Fibroblast of lung (primary cell): ENCODE data around the gene SCP2. TPM values are rescaled to one million over a fixed set of nuclear protein-coding genes. Genes with fewer than 3 reads are reported as not detected.
A peak's percentile ranks its signal among the peaks of the same experiment; 100 is the strongest.

ENCODE experiments used
- DNase-seq, 2 donors: peaks; one replicate each; pipeline versions ENCODE4 v3.0.0 to v3.0.0-alpha.2; 2010; ENCODE audit warnings: low read depth in 2 of 2
- H2AFZ ChIP-seq: 2 replicates; pipeline ENCODE4 v1.5.1; 2012; ENCODE audit warnings: low read length, control low read depth, inconsistent platforms
- H3K27ac ChIP-seq: 2 replicates; pipeline ENCODE4 v1.5.1; 2011; ENCODE audit warnings: low read length, control low read depth; ENCODE audit not compliant: insufficient read depth
- H3K27me3 ChIP-seq: 2 replicates; pipeline ENCODE4 v1.5.1; 2011; ENCODE audit warnings: mild to moderate bottlenecking, low read length; ENCODE audit not compliant: control insufficient read depth, insufficient read depth
- H3K36me3 ChIP-seq: 2 replicates; pipeline ENCODE4 v1.5.1; 2011; ENCODE audit warnings: low read length; ENCODE audit not compliant: control insufficient read depth, insufficient read depth
- H3K4me1 ChIP-seq: 2 replicates; pipeline ENCODE4 v1.5.1; 2011; ENCODE audit warnings: low read length; ENCODE audit not compliant: control insufficient read depth, insufficient read depth; ENCODE audit errors: extremely low read depth
- H3K4me2 ChIP-seq: 2 replicates; pipeline ENCODE4 v1.5.1; 2011; ENCODE audit warnings: low read length, control low read depth; ENCODE audit not compliant: insufficient read depth; ENCODE audit errors: extremely low read depth
- H3K4me3 ChIP-seq, 4 experiments: fragments of 200-600 bp in 1 of 4; sonication (generic) in 1 of 4; replicated peaks in 1 of 4; 2 replicates each; pipeline ENCODE4 v1.5.1; 2011 to 2016; ENCODE audit warnings: low read length in 4 of 4, low read depth in 3 of 4, mild to moderate bottlenecking in 3 of 4, control low read depth in 2 of 4, inconsistent platforms in 1 of 4, mixed read lengths in 1 of 4; ENCODE audit not compliant: insufficient read depth in 1 of 4; ENCODE audit errors: control extremely low read depth in 1 of 4
- H3K79me2 ChIP-seq: 2 replicates; pipeline ENCODE4 v1.5.1; 2012; ENCODE audit warnings: mild to moderate bottlenecking, low read length, inconsistent platforms; ENCODE audit not compliant: control insufficient read depth, insufficient read depth
- H3K9ac ChIP-seq: 2 replicates; pipeline ENCODE4 v1.5.1; 2011; ENCODE audit warnings: mild to moderate bottlenecking, low read length, control low read depth; ENCODE audit not compliant: insufficient read depth
- H3K9me3 ChIP-seq: 2 replicates; pipeline ENCODE4 v1.5.1; 2012; ENCODE audit warnings: low read depth, low read length; ENCODE audit not compliant: control insufficient read depth, insufficient read depth
- H4K20me1 ChIP-seq: 2 replicates; pipeline ENCODE4 v1.5.1; 2011; ENCODE audit warnings: low read length; ENCODE audit not compliant: control insufficient read depth, insufficient read depth; ENCODE audit errors: extremely low read depth
- CTCF ChIP-seq, 2 donors: IDR thresholded peaks in 1 of 2; conservative IDR thresholded peaks in 1 of 2; 1 replicate in 1 of 2; 2 replicates in 1 of 2; pipeline ENCODE4 v1.5.1; 2011 to 2012; ENCODE audit warnings: low read length in 2 of 2, control low read depth in 1 of 2, inconsistent platforms in 1 of 2, low read depth in 1 of 2, mild to moderate bottlenecking in 1 of 2
- EZH2 ChIP-seq: IDR thresholded peaks from 2 replicates; pipeline ENCODE4 v1.5.1; 2012; ENCODE audit warnings: low read length, control low read depth, mild to moderate bottlenecking; ENCODE audit errors: missing control alignments
- polyA plus RNA-seq, 2 donors: library from polyadenylated mRNA; depleted of rRNA in 1 of 2; stranded (reverse) in 1 of 2; unstranded in 1 of 2; fragments of >200 nt; gene quantifications; 2 replicates each; pipeline ENCODE4 v1.2.1, GENCODE V29; 2011 to 2012; ENCODE audit warnings: missing spikeins in 1 of 2
- total RNA-seq: library from RNA; depleted of rRNA; stranded (reverse); fragments of >200 nt; gene quantifications from 2 replicates; pipeline ENCODE4 v1.2.1, GENCODE V29; 2014

SCP2 gene
- total and polyA plus RNA-seq, 2 donors (not counting 1 experiment from before 2014, with no cell fraction given) = 222 to 305 TPM

- Histone ChIP-seq H3K4me3 (no peak overlapping the region), H3K27me3 (no peaks in the 10 kb centered on the region), H3K9ac (no peak overlapping the region), H3K4me1 (no peaks in the 10 kb centered on the region), H2AFZ (no peak overlapping the region), H4K20me1 (no peaks in the 10 kb centered on the region), H3K27ac (no peak overlapping the region), H3K9me3 (no peaks in the 10 kb centered on the region), H3K36me3 (peaks cover 11% of the 10 kb centered on the region), H3K4me2 (no peak overlapping the region), H3K79me2 (no peaks in the 10 kb centered on the region)
- DNase-seq = no peak
- TF ChIP-seq CTCF (conservative IDR thresholded peaks at IDR 0.05 in 1 of 2, IDR thresholded peaks at IDR 0.05 in 1 of 2; ENCODE audit: low read depth in 1 of 2, low read length in 2 of 2) (no peak), EZH2 (no peak)
Measured at GRCh38 chr1:53037159-53037558, 110.1 kb downstream of the SCP2 start.

GRCh38 chr1:53038566-53038965, 111.5 kb downstream of the SCP2 start:
- Histone ChIP-seq H3K4me3 (no peak overlapping the region), H3K9ac (no peak overlapping the region), H3K36me3 (peaks cover 11% of the 10 kb centered on the region), H3K27me3 (no peaks in the 10 kb centered on the region), H3K4me1 (peaks cover 5% of the 10 kb centered on the region), H2AFZ (no peak overlapping the region), H3K27ac (no peak overlapping the region), H3K79me2 (no peaks in the 10 kb centered on the region), H4K20me1 (no peaks in the 10 kb centered on the region), H3K4me2 (no peak overlapping the region), H3K9me3 (no peaks in the 10 kb centered on the region)
- no peak for DNase-seq
- TF ChIP-seq EZH2 = no peak
- TF ChIP-seq CTCF (conservative IDR thresholded peaks at IDR 0.05 in 1 of 2, IDR thresholded peaks at IDR 0.05 in 1 of 2; ENCODE audit: low read depth in 1 of 2, low read length in 2 of 2) = no peak

GRCh38 chr1:53043271-53043670, 116.2 kb downstream of the SCP2 start:
- Histone ChIP-seq H2AFZ (no peak overlapping the region), H3K27ac (peak overlapping the region; percentile 49), H3K36me3 (peaks cover 13% of the 10 kb centered on the region), H4K20me1 (no peaks in the 10 kb centered on the region), H3K4me2 (peak overlapping the region; percentile 66), H3K9ac (no peak overlapping the region), H3K79me2 (no peaks in the 10 kb centered on the region), H3K27me3 (no peaks in the 10 kb centered on the region), H3K9me3 (no peaks in the 10 kb centered on the region), H3K4me1 (peaks cover 13% of the 10 kb centered on the region), H3K4me3 (no peak overlapping the region)
- TF ChIP-seq EZH2 (no peak), CTCF (conservative IDR thresholded peaks at IDR 0.05 in 1 of 2, IDR thresholded peaks at IDR 0.05 in 1 of 2; ENCODE audit: low read depth in 1 of 2, low read length in 2 of 2) (no peak)
- DNase-seq = peak; percentile 47 to 89
